H1 (cell line): ENCODE measurements around the gene ELL. TPM values are rescaled to one million over a fixed set of nuclear protein-coding genes. Genes with fewer than 3 reads are reported as not detected.

Experiments used
- CTCF ChIA-PET: fragments of 300-600 bp; sonication (Branson Sonifier 250); formaldehyde crosslinking; loops from one replicate; lab custom pipeline; 2021; ENCODE audit not compliant: partially characterized antibody; lab: Charles Lee
- POLR2A ChIA-PET: fragments of 300-600 bp; sonication (Branson Sonifier 250); formaldehyde crosslinking; loops from one replicate; lab custom pipeline; 2021; ENCODE audit warnings: inconsistent platforms; ENCODE audit not compliant: partially characterized antibody; lab: Charles Lee
- DNase-seq, 2 experiments: peaks; one replicate each; pipeline versions ENCODE4 v3.0.0 to v3.0.0-alpha.2; 2010 to 2022; ENCODE audit warnings: low spot score in 2 of 2, low read depth in 1 of 2, mixed read lengths in 1 of 2
- FAIRE-seq: peaks from 2 replicates; lab custom pipeline; 2011; peaks lifted over from hg19 to GRCh38; lab: Jason Lieb, UNC
- H2AFZ ChIP-seq: 2 replicates; pipeline ENCODE4 v1.8.1; 2012; ENCODE audit warnings: low read length, inconsistent platforms
- H2AK5ac ChIP-seq: 2 replicates; pipeline ENCODE4 v1.6.1; 2013; ENCODE audit warnings: low read depth, low read length
- H2BK120ac ChIP-seq: replicated peaks from 2 replicates; pipeline ENCODE3; 2013; ENCODE audit warnings: low read depth, low read length, inconsistent platforms
- H2BK12ac ChIP-seq: 2 replicates; pipeline ENCODE4 v1.6.1; 2013; ENCODE audit warnings: low read depth, low read length
- H2BK15ac ChIP-seq: 2 replicates; pipeline ENCODE4 v1.6.1; 2013; ENCODE audit warnings: low read length
- H2BK20ac ChIP-seq: 2 replicates; pipeline ENCODE4 v1.6.1; 2013; ENCODE audit warnings: low read length
- H2BK5ac ChIP-seq: 2 replicates; pipeline ENCODE4 v1.6.1; 2013; ENCODE audit warnings: low read depth, low read length
- H3K14ac ChIP-seq: 2 replicates; pipeline ENCODE4 v1.6.1; 2013; ENCODE audit warnings: inconsistent platforms; ENCODE audit not compliant: insufficient read length
- H3K18ac ChIP-seq: 2 replicates; pipeline ENCODE4 v1.6.1; 2013; ENCODE audit warnings: low read length; ENCODE audit errors: extremely low read depth
- H3K23ac ChIP-seq: 2 replicates; pipeline ENCODE4 v1.6.1; 2013; ENCODE audit warnings: inconsistent platforms; ENCODE audit not compliant: insufficient read length
- H3K23me2 ChIP-seq: 2 replicates; pipeline ENCODE4 v1.6.1; 2013; ENCODE audit warnings: low read depth, low read length
- H3K27ac ChIP-seq: 2 replicates; pipeline ENCODE4 v1.6.1; 2011; ENCODE audit warnings: low read depth, low read length, inconsistent platforms
- H3K27me3 ChIP-seq, 4 experiments: replicated peaks in 1 of 4; 1 replicate in 1 of 4; 2 replicates in 3 of 4; pipeline versions ENCODE4 v1.6.1 to v1.8.1; 2011 to 2013; ENCODE audit warnings: low read length in 3 of 4, mild to moderate bottlenecking in 3 of 4, inconsistent platforms in 2 of 4, mixed read lengths in 2 of 4, moderate library complexity in 1 of 4; ENCODE audit not compliant: control insufficient read depth in 3 of 4, insufficient read depth in 3 of 4; ENCODE audit errors: extremely low read depth in 1 of 4
- H3K36me3 ChIP-seq, 4 experiments: 2 replicates each; pipeline versions ENCODE4 v1.6.1 to v1.8.1; 2011 to 2013; ENCODE audit warnings: mild to moderate bottlenecking in 4 of 4, low read length in 3 of 4, moderate library complexity in 2 of 4, control low read depth in 1 of 4, inconsistent platforms in 1 of 4; ENCODE audit not compliant: insufficient read depth in 4 of 4, control insufficient read depth in 2 of 4
- H3K4ac ChIP-seq: replicated peaks from 2 replicates; pipeline ENCODE3; 2013; ENCODE audit warnings: low read length, low read depth, mixed read lengths, inconsistent platforms; ENCODE audit not compliant: insufficient read length
- H3K4me1 ChIP-seq, 4 experiments: replicated peaks in 1 of 4; 1 replicate in 1 of 4; 2 replicates in 3 of 4; pipeline versions ENCODE4 v1.6.1 to v1.8.1; 2011 to 2013; ENCODE audit warnings: low read length in 3 of 4, inconsistent platforms in 2 of 4, mixed read lengths in 1 of 4; ENCODE audit not compliant: insufficient read depth in 4 of 4, control insufficient read depth in 3 of 4
- H3K4me2 ChIP-seq, 2 experiments: 2 replicates each; pipeline versions ENCODE4 v1.6.1 to v1.8.1; 2011 to 2013; ENCODE audit warnings: low read depth in 2 of 2, low read length in 2 of 2, control low read depth in 1 of 2, inconsistent platforms in 1 of 2, mild to moderate bottlenecking in 1 of 2; ENCODE audit not compliant: insufficient read depth in 1 of 2
- H3K4me3 ChIP-seq, 4 experiments: fragments of 200-600, 300-600 bp in 1 of 4; sonication (generic), shearing (Covaris generic), sonication (Bioruptor Twin) in 1 of 4; 2 replicates each; pipeline versions ENCODE4 v1.5.1 to v1.8.1; 2011 to 2016; ENCODE audit warnings: low read length in 4 of 4, low read depth in 3 of 4, control low read depth in 2 of 4, inconsistent platforms in 2 of 4, mild to moderate bottlenecking in 2 of 4, mixed read lengths in 1 of 4, moderate library complexity in 1 of 4; ENCODE audit not compliant: insufficient read depth in 2 of 4; ENCODE audit errors: extremely low read depth in 1 of 4
- H3K56ac ChIP-seq: replicated peaks from 2 replicates; pipeline ENCODE3; 2013; ENCODE audit warnings: low read depth, mild to moderate bottlenecking, mixed read lengths, low read length, inconsistent platforms; ENCODE audit not compliant: insufficient read length
- H3K79me1 ChIP-seq: 2 replicates; pipeline ENCODE4 v1.6.1; 2013; ENCODE audit warnings: low read depth, low read length, control low read depth
- H3K79me2 ChIP-seq, 2 experiments: 2 replicates each; pipeline versions ENCODE4 v1.6.1 to v1.8.1; 2012 to 2013; ENCODE audit warnings: low read length in 2 of 2, mild to moderate bottlenecking in 2 of 2, inconsistent platforms in 1 of 2; ENCODE audit not compliant: insufficient read depth in 2 of 2, control insufficient read depth in 1 of 2
- H3K9ac ChIP-seq, 4 experiments: replicated peaks in 1 of 4; 1 replicate in 1 of 4; 2 replicates in 3 of 4; pipeline versions ENCODE4 v1.6.1 to v1.8.1; 2011 to 2013; ENCODE audit warnings: low read depth in 3 of 4, low read length in 3 of 4, control low read depth in 2 of 4, mild to moderate bottlenecking in 2 of 4, moderate library complexity in 2 of 4, inconsistent platforms in 1 of 4; ENCODE audit errors: extremely low read depth in 1 of 4
- H3K9me3 ChIP-seq, 2 experiments: 2 replicates each; pipeline versions ENCODE4 v1.6.1 to v1.8.1; 2012 to 2013; ENCODE audit warnings: mild to moderate bottlenecking in 2 of 2, moderate library complexity in 2 of 2, control low read depth in 1 of 2, inconsistent platforms in 1 of 2, low read depth in 1 of 2, low read length in 1 of 2, mixed read lengths in 1 of 2; ENCODE audit not compliant: insufficient read depth in 2 of 2
- H4K20me1 ChIP-seq, 2 experiments: replicated peaks in 1 of 2; 2 replicates each; pipeline versions ENCODE3 to v1.8.1; 2011 to 2013; ENCODE audit warnings: inconsistent platforms in 2 of 2, low read length in 2 of 2, mild to moderate bottlenecking in 1 of 2; ENCODE audit not compliant: insufficient read depth in 2 of 2, control insufficient read depth in 1 of 2
- H4K5ac ChIP-seq: 2 replicates; pipeline ENCODE4 v1.6.1; 2013; ENCODE audit warnings: low read length, low read depth, mixed read lengths, inconsistent platforms; ENCODE audit not compliant: insufficient read length
- H4K8ac ChIP-seq: 2 replicates; pipeline ENCODE4 v1.8.0; 2013; ENCODE audit warnings: mild to moderate bottlenecking, moderate library complexity, low read length, inconsistent platforms; ENCODE audit not compliant: insufficient read depth; ENCODE audit errors: extremely low read depth
- H4K91ac ChIP-seq: replicated peaks from 2 replicates; pipeline ENCODE3; 2013; ENCODE audit warnings: low read length, mixed read lengths, inconsistent platforms; ENCODE audit not compliant: insufficient read length
- E2F6 ChIP-seq: IDR thresholded peaks from 2 replicates; pipeline ENCODE4 v1.6.1; 2012; ENCODE audit warnings: inconsistent platforms
- RBBP5 ChIP-seq: IDR thresholded peaks from 2 replicates; pipeline ENCODE4 v1.7.1; 2012; ENCODE audit warnings: low read depth, mild to moderate bottlenecking, inconsistent platforms, low read length, moderate library complexity, borderline replicate concordance
- SIX5 ChIP-seq: IDR thresholded peaks from 2 replicates; pipeline ENCODE4 v1.6.1; 2011; ENCODE audit warnings: mild to moderate bottlenecking, low read depth, low read length
- WGBS, 2 experiments: shearing (Covaris generic) in 1 of 2; methylation state at CpG; one replicate each; pipeline versions ENCODE4 v1.1.6 to v1.1.7; 2013 to 2015; ENCODE audit warnings: low lambda C conversion rate in 2 of 2, mixed read lengths in 2 of 2, inconsistent platforms in 1 of 2, low coverage in 1 of 2, missing lambda C conversion rate in 1 of 2; ENCODE audit not compliant: insufficient replicate concordance in 2 of 2, insufficient coverage in 1 of 2, insufficient read length in 1 of 2; ENCODE audit errors: extremely low coverage in 1 of 2, missing lambda C conversion rate in 1 of 2; 5-methylcytosine and 5-hydroxymethylcytosine counted together
- polyA plus RNA-seq, 7 experiments: library from polyadenylated mRNA; depleted of rRNA in 3 of 7; stranded (reverse) in 5 of 7; unstranded in 2 of 7; fragments of >200 nt in 5 of 7; fragments of 200-250 nt in 2 of 7; gene quantifications; 1 replicate in 5 of 7; 2 replicates in 1 of 7; 4 replicates in 1 of 7; pipeline versions ENCODE4 v1.2.1 to v1.2.3, GENCODE V29; 2011 to 2013; ENCODE audit warnings: missing spikeins in 2 of 7, mixed read lengths in 2 of 7
- total RNA-seq: library from RNA; stranded (reverse); fragmentation: NEBNext Ultra II Directional; extraction: Animal tissue kit (Norgen Biotek cat#: 25700); gene quantifications from 2 replicates; pipeline ENCODE4 v1.2.1, GENCODE V29; 2021

Gene ELL
- total and polyA plus RNA-seq, 2 of the 8 experiments (the other 6 are each of a cell fraction or from before 2014, with no cell fraction given) = 5.2 to 10.5 TPM

DNA sequence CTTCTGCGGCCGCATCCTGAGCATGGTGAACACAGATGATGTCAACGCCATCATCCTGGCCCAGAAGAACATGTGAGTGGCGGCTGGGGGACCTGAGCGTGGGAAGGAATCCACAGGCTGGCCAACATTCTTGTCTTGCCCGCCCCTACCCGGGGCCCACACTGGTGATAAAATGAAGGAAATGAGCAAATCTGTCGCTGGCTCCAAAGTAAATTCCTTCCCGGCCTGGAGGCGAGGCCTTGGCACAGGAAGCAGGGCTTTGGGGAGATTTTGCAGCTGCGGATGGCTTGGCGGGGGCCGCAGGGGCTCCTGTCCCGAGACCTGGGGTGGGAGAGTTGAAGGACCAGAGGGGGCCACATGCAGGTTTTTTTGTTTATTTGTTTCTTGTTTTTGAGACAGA, 40.2 kb upstream of the ELL start:
- Histone ChIP-seq H2BK15ac (no peak overlapping the region), H4K91ac (no peak overlapping the region), H3K23me2 (no peaks in the 10 kb centered on the region; the same call in 1 of the 2 replicates), H3K27me3 (no peaks in the 10 kb centered on the region), H3K4me2 (no peak overlapping the region), H2BK20ac (no peak overlapping the region), H2AK5ac (no peak overlapping the region), H3K36me3 (peaks cover 5 to 33% (median 19%) of the 10 kb centered on the region in 4 experiments; a peak in 6 of 8 replicates), H2BK120ac (no peak overlapping the region), H3K14ac (no peak overlapping the region), H2BK12ac (no peak overlapping the region), H3K4me3 (no peak overlapping the region), H4K5ac (no peak overlapping the region)
- CTCF ChIA-PET = interaction anchor here (0.9 to 2.4 kb wide), 3 partner anchors 15 to 93 kb away, joined by 3 to 4 read pairs (median 3); no protein-coding TSS in a partner anchor
- FAIRE-seq (no peak), DNase-seq (no peak)
- WGBS, 2 experiments = 96% methylated on average over 14 of the region's 14 CpGs; no CpG with 5 or more reads in 1 of the 2 experiments
- no peak for TF ChIP-seq SIX5
- no peak for TF ChIP-seq E2F6
- no peak for TF ChIP-seq RBBP5
- TF ChIP-seq, all 59 proteins: peak for 0
- Histone ChIP-seq H3K27ac (no peak overlapping the region; the same call in 1 of the 2 replicates), H3K79me1 (peaks cover 4% of the 10 kb centered on the region), H3K23ac (no peak overlapping the region), H2AFZ (no peak overlapping the region), H3K4me1 (no peaks in the 10 kb centered on the region; a peak in 1 of 7 replicates), H4K8ac (no peak overlapping the region), H3K56ac (no peak overlapping the region), H3K79me2 (peaks cover 0 to 23% of the 10 kb centered on the region in 2 experiments; a peak in 3 of 4 replicates), H3K18ac (no peak overlapping the region), H2BK5ac (no peak overlapping the region), H4K20me1 (peaks cover 0 to 10% of the 10 kb centered on the region in 2 experiments), H3K4ac (no peak overlapping the region), H3K9ac (no peak overlapping the region), H3K9me3 (no peaks in the 10 kb centered on the region)
- POLR2A ChIA-PET = interaction anchor here (0.8 to 3.4 kb wide), 2 partner anchors 10 to 27 kb away, joined by 3 to 11 read pairs; partner anchors contain the start of genes REX1BD and UBA52
